Neural progenitor cell (in vitro differentiated cells): ENCODE data around the gene ADGRV1.

Experiments
- CTCF ChIP-seq: fragments of 200-600 bp; sonication (generic); IDR thresholded peaks from 2 replicates; pipeline ENCODE4 v1.5.1; 2017; ENCODE audit warnings: antibody characterized with exemption, mild to moderate bottlenecking
- EZH2phosphoT487 ChIP-seq: fragments of 200-600 bp; sonication (generic); IDR thresholded peaks from 2 replicates; pipeline ENCODE4 v1.6.1; 2017; ENCODE audit warnings: antibody characterized with exemption

DNA sequence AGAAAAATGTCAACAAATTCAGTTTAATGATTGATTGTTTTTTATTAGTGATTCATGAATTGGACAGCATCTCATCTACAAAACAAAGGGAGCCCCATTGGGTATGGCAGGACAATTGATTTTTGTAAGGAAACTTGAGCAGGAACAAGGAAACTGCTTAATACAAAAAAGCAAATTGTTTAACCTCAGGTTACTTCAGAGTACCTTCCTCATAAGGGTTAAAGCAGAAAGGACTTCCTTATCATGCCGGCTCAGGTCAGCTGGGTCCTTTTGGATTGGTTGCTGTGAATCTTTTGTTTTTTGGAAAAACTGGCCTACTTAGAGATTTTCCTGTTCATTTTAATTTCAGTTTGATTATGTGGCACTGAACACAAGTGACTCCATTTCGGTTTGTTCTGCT is 612.7 kb downstream of the ADGRV1 start:
- TF ChIP-seq CTCF = no peak
- no peak for TF ChIP-seq EZH2phosphoT487
